Transverse colon (tissue), 4 donors: ENCODE data around the gene DDX52. TPM values are rescaled to one million over a fixed set of nuclear protein-coding genes. Genes with fewer than 3 reads are reported as not detected.
"Not testable (repeated sequence)": the region's sequence is repeated elsewhere in the genome, so short reads cannot be mapped to it uniquely, and the experiment has no call there.

ENCODE experiments used
- DNase-seq: peaks from one replicate; pipeline ENCODE4 v3.0.0-alpha.2; 2019
- H3K27ac ChIP-seq, 4 donors: fragments of 200-600 bp; sonication (generic); 2 replicates each; pipeline ENCODE4 v1.5.1; 2016 to 2018; ENCODE audit warnings: inconsistent platforms in 4 of 4
- H3K27me3 ChIP-seq: fragments of 200-600 bp; sonication (generic); 2 replicates; pipeline ENCODE4 v1.5.1; 2017; ENCODE audit warnings: inconsistent platforms
- H3K36me3 ChIP-seq, 4 donors: fragments of 200-600 bp; sonication (generic); 2 replicates each; pipeline ENCODE4 v1.5.1; 2017 to 2019; ENCODE audit warnings: inconsistent platforms in 4 of 4
- H3K4me1 ChIP-seq, 4 donors: fragments of 200-600 bp; sonication (generic); 2 replicates each; pipeline ENCODE4 v1.5.1; 2017 to 2020; ENCODE audit warnings: inconsistent platforms in 4 of 4
- H3K4me3 ChIP-seq, 4 donors: fragments of 200-600 bp; sonication (generic); 1 replicate in 1 of 4; 2 replicates in 3 of 4; pipeline versions ENCODE4 v1.5.1 to v1.6.1; 2017 to 2019; ENCODE audit warnings: inconsistent platforms in 4 of 4
- H3K9me3 ChIP-seq, 2 donors: fragments of 200-600 bp; sonication (generic); 2 replicates each; pipeline ENCODE4 v1.5.1; 2017 to 2019; ENCODE audit warnings: inconsistent platforms in 2 of 2
- EP300 ChIP-seq: sonication (generic); formaldehyde crosslinking; IDR thresholded peaks from one replicate; pipeline ENCODE4 v1.6.1; 2017; ENCODE audit warnings: antibody characterized with exemption, low read depth
- POLR2A ChIP-seq: fragments of 450-650 bp; IDR thresholded peaks from one replicate; pipeline ENCODE4 v1.6.1; 2016; ENCODE audit warnings: antibody characterized with exemption, mild to moderate bottlenecking, moderate library complexity
- POLR2AphosphoS5 ChIP-seq, 3 donors: sonication (generic); formaldehyde crosslinking; IDR thresholded peaks; one replicate each; pipeline ENCODE4 v1.6.1; 2016; ENCODE audit warnings: antibody characterized with exemption in 3 of 3
- WGBS, 2 donors: methylation state at CpG; one replicate each; pipeline ENCODE4 v1.1.5; 2018; ENCODE audit warnings: low coverage in 1 of 2; 5-methylcytosine and 5-hydroxymethylcytosine counted together
- in situ Hi-C, 4 donors: fragments of 200-750 bp; cut with MboI; loops; one replicate each; pipeline versions ENCODE4 v1.15.0 to v1.15.1; 2017; ENCODE audit warnings: low sequenced_read_pairs in 3 of 4, low pct_ligation_motif_present in 1 of 4, low pct_unique_long_range_greater_than_20kb in 1 of 4
- intact Hi-C: fragments of 100-400 bp; cut with DNase I; formaldehyde crosslinking; loops from one replicate; pipeline ENCODE4 v1.15.1; 2023; ENCODE audit warnings: low total_unique reads
- total RNA-seq, 4 donors: library from RNA; depleted of rRNA; stranded (reverse); fragments of >200 nt; gene quantifications; one replicate each; pipeline ENCODE4 v1.1.0, GENCODE V29; 2016
- TF ChIP-seq, protein P1 (sequence below), 5 experiments: fragments of 200-600 bp in 3 of 5; fragments of 450-650 bp in 2 of 5; sonication (generic) in 3 of 5; IDR thresholded peaks; 1 replicate in 2 of 5; 2 replicates in 3 of 5; pipeline ENCODE4 v1.5.1; 2016 to 2017; ENCODE audit warnings: antibody characterized with exemption in 5 of 5, inconsistent platforms in 3 of 5, mild to moderate bottlenecking in 2 of 5, moderate library complexity in 1 of 5

DDX52 gene
- total RNA-seq, 4 donors from 2014 or later, result 4.9 to 30.4 (median 19.9) TPM

DNA sequence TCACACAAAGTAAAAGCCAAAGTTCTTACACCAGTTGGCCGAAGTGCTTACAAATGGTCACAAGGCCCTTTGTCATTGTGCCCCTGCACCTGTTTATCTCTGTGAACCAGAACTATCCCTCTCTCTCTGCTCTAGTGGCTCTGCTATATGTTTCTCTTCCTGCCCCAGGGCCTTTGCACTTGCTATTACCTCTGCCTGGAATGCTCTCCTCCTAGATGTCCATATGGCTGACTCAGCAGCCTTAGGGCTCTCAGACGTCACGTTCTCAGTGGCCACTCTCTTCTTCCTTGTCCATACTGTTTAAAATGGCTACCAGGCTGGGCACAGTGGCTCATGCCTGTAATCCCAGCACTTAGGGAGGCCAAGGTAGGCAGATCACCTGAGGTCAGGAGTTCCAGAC, 38.8 kb upstream of the DDX52 start:
- H3K27me3 ChIP-seq, result peaks cover 4% of the 10 kb centered on the region
- intact Hi-C loops (no loop called here), in situ Hi-C loops (no loop called here)
- peaks cover 0 to 12% (median 8%) of the 10 kb centered on the region in 4 donors for H3K4me1 ChIP-seq
- H3K4me3 ChIP-seq, result no peak overlapping the region
- no peak for DNase-seq
- WGBS, 2 donors, result 88 to 100% methylated on average over 1 to 3 of the region's 3 CpGs
- no peak overlapping the region for H3K27ac ChIP-seq
- H3K9me3 ChIP-seq, result no peaks in the 10 kb centered on the region
- TF ChIP-seq EP300 (no peak), POLR2A (no peak), POLR2AphosphoS5 (IDR thresholded peaks at IDR 0.05) (no peak)
- TF ChIP-seq, protein P1, sequence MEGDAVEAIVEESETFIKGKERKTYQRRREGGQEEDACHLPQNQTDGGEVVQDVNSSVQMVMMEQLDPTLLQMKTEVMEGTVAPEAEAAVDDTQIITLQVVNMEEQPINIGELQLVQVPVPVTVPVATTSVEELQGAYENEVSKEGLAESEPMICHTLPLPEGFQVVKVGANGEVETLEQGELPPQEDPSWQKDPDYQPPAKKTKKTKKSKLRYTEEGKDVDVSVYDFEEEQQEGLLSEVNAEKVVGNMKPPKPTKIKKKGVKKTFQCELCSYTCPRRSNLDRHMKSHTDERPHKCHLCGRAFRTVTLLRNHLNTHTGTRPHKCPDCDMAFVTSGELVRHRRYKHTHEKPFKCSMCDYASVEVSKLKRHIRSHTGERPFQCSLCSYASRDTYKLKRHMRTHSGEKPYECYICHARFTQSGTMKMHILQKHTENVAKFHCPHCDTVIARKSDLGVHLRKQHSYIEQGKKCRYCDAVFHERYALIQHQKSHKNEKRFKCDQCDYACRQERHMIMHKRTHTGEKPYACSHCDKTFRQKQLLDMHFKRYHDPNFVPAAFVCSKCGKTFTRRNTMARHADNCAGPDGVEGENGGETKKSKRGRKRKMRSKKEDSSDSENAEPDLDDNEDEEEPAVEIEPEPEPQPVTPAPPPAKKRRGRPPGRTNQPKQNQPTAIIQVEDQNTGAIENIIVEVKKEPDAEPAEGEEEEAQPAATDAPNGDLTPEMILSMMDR (IDR thresholded peaks at IDR 0.05), result no peak
- H3K36me3 ChIP-seq, result no peaks in the 10 kb centered on the region

DNA sequence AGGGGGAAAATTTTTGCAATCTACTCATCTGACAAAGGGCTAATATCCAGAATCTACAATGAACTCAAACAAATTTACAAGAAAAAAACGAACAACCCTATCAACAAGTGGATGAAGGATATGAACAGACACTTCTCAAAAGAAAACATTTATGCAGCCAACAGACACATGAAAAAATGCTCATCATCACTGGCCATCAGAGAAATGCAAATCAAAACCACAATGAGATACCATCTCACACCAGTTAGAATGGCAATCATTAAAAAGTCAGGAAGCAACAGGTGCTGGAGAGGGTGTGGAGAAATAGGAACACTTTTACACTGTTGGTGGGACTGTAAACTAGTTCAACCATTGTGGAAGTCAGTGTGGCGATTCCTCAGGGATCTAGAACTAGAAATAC, 36.7 kb upstream of the DDX52 start:
- H3K4me1 ChIP-seq, result peaks cover 0 to 23% (median 19%) of the 10 kb centered on the region in 4 donors
- in situ Hi-C loops, H3K4me3 ChIP-seq, intact Hi-C loops, DNase-seq, H3K9me3 ChIP-seq, H3K36me3 ChIP-seq, H3K27ac ChIP-seq, H3K27me3 ChIP-seq: not testable (repeated sequence)
- 67 to 92% methylated on average over 1 to 2 of the region's 2 CpGs for WGBS, 2 donors

DNA sequence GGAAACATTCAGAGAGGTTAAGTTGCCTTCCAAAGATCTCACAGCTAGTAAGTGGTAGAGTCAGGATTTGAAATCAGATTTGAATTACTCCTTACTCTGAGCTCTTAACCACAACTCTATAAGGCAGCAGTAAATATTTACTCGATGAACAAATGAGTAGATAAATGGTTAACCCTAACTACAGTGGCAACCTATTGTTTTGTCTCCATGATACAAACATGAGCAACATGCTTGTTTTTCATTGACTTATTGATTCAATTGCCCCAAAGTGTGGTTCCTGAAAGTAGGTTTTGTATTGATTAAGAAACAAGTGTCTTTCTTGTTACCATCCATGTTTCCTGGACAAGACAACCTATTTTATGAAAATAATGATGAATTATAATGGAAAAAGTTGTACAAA, 34.8 kb upstream of the DDX52 start:
- no peaks in the 10 kb centered on the region for H3K9me3 ChIP-seq
- no peak overlapping the region for H3K27ac ChIP-seq
- no peaks in the 10 kb centered on the region for H3K36me3 ChIP-seq
- 54 to 77% methylated on average over 1 of the region's 1 CpG for WGBS, 2 donors
- H3K4me1 ChIP-seq, result peaks cover 0 to 22% (median 16%) of the 10 kb centered on the region in 4 donors
- intact Hi-C loops, result no loop called here
- peaks cover 4% of the 10 kb centered on the region for H3K27me3 ChIP-seq
- no peak overlapping the region for H3K4me3 ChIP-seq
- TF ChIP-seq POLR2A (no peak), EP300 (no peak), POLR2AphosphoS5 (IDR thresholded peaks at IDR 0.05) (no peak)
- TF ChIP-seq, protein P1 (IDR thresholded peaks at IDR 0.05), result no peak
- in situ Hi-C loops, result no loop called here
- no peak for DNase-seq

DNA sequence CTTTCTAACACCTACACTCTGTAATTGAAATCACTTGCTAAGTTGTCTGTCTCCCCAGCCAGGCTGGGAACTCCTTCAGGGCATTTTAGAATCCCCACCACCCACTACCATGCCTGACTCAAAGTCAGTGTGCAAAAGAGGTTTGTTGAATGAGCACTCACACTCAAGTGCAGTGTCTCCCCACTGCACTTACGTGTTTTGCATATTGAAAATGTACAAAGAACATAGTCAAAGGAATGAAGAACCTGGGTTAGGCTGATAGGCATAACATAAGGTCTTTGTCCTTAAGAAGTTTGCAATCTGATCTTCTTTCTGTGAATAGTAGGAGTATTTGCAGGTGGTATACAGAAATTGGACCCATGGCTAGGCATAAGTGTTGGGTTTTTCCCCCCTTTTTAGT, 33.8 kb upstream of the DDX52 start:
- WGBS, 2 donors, result 50 to 86% methylated on average over 1 of the region's 1 CpG
- in situ Hi-C loops, result no loop called here
- Histone ChIP-seq H3K4me3 (no peak overlapping the region), H3K4me1 (peaks cover 0 to 28% (median 19%) of the 10 kb centered on the region in 4 donors), H3K9me3 (no peaks in the 10 kb centered on the region), H3K36me3 (no peaks in the 10 kb centered on the region), H3K27ac (peak overlapping the region; percentile 29 to 81 (median 50)), H3K27me3 (peaks cover 4% of the 10 kb centered on the region)
- intact Hi-C loops, result no loop called here
- no peak for DNase-seq
- TF ChIP-seq EP300 (no peak), POLR2AphosphoS5 (IDR thresholded peaks at IDR 0.05) (no peak), POLR2A (no peak)
- TF ChIP-seq, protein P1 (IDR thresholded peaks at IDR 0.05), result no peak
